HL-60/S4 treated with phorbol 12-myristate 13-acetate at 8.2 ng/mL for 4 days and 3 days (cell line): ENCODE results near the gene MAZ.

ENCODE experiments used
- in situ Hi-C: fragments of 300-500 bp; cut with MboI; formaldehyde crosslinking; loops from 2 replicates; pipeline ENCODE4 v1.15.0; 2022; ENCODE audit warnings: low sequenced_read_pairs

Gene MAZ

DNA sequence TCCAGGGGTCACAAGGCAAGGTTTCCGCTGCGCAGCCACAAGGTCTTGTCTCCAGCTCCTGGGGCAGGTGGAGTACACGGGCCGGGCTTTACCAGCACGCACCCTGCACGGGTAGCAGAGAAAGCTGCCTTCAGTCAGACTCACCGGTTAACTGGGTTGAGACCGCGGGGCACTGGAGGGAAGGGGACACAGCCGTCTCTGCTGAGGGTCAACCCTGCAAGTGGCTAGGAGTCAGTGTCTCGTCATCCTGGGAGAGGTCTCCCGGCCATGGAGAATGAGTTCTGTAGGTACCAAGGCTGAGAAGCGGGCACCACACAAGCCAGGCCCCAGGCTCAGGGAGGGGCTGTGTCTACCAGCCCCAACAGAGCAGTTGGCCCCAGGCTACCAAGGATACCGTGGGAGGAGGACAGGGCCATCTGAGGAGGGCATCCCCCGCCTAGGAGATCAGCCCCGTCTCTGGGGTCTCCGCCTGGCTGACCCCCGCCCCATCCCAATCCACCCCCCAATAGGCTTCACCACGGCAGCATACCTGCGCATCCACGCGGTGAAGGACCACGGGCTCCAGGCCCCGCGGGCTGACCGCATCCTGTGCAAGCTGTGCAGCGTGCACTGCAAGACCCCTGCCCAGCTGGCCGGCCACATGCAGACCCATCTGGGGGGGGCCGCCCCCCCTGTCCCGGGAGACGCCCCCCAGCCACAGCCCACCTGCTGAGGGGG lies 2.9 kb downstream of the MAZ start:
- in situ Hi-C loops, result no loop called here

GRCh38 chr16:29809850-29810698 lies 3.7 kb downstream of the MAZ start:
- in situ Hi-C loops, result no loop called here

DNA sequence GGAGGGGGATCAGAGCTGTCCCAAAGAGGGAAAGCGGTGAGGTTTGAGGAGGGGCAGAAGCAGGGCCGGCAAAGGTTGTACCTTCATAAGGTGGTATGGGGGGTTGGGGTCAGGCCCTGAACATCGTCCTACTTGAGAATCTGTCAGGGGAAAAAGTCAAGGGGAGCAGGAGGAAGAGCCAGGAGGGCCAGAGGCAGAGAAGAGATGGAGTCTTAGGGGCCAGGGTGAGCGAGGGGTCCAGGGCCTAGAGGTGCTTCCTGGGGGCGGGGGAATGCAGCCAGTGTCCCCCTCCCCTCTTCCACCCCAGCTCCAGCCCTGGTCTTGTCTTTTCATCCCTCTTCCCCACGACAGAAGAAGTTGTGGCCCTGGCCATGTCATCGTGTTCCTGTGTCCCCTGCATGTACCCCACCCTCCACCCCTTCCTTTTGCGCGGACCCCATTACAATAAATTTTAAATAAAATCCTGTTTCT lies 4.4 kb downstream of the MAZ start:
- in situ Hi-C loops, result no loop called here

GRCh38 chr16:29811170-29811895 lies 5.0 kb downstream of the MAZ start:
- in situ Hi-C loops, result no loop called here

GRCh38 chr16:29811896-29812665 lies 5.8 kb downstream of the MAZ start, which contains the start of gene PRRT2:
PRRT2 (plus strand) TSS chr16:29812193; CDS start chr16:29813055, 862 bp downstream.
- in situ Hi-C loops, result no loop called here

GRCh38 chr16:29812754-29813643 lies 6.7 kb downstream of the MAZ start:
- in situ Hi-C loops, result no loop called here

DNA sequence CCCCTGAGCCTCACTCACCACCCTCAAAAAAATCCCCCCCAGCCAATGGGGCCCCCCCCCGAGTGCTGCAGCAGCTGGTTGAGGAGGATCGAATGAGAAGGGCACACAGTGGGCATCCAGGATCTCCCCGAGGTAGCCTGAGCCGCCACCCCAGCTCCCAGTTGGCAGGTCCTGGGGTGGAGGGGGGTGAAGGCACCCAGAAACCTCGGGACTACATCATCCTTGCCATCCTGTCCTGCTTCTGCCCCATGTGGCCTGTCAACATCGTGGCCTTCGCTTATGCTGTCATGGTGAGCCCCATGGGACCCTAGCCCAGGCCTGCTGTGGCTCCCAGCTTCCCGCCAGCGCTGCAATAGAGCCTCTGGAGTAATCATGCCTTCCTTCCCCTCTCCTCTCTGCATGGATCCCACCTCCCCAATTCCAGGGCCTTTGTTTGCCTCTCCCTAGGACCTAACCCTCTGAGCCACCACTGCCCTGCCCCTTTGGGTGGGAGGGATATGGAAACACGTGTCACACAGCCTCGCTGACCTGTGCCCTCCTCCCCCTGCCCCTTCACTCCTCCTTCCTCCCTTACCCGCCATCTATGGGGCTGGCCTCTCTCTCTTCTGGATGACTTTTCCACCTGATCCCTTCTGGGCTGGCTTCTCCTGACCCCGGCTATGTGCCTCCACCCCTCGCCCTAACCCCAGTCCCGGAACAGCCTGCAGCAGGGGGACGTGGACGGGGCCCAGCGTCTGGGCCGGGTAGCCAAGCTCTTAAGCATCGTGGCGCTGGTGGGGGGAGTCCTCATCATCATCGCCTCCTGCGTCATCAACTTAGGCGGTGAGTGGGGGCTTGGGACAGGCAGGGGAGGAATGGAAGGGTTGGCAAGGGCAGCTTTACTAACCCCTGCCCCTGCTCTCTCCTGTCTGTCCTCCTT lies 7.6 kb downstream of the MAZ start:
- in situ Hi-C loops, result no loop called here

DNA sequence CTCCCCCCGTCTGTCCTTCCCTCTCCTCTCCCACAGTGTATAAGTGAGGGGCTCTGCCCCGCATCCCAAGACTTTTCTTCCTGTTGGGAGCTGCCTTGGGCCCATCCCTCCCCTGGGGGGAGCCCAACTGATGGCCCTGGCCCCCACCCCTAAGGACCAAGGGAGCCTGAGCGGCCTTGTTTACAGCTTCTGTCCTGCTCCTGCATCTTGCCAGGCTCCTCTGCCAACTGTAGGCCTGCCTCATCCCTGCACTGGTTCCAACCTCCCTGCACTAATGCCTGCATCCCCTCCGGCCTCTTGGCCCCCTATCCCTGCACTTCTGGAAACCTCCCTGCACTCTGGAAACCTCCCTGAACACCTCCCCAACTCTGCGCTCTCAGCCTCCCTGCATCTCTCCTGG lies 8.3 kb downstream of the MAZ start:
- in situ Hi-C loops, result no loop called here

- in situ Hi-C loops, result no loop called here
Measured at GRCh38 chr16:29815032-29815721, 8.8 kb downstream of the MAZ start.

GRCh38 chr16:29815793-29816693 lies 9.7 kb downstream of the MAZ start, which contains the start of gene PAGR1:
PAGR1 (plus strand) TSS chr16:29816152; CDS start chr16:29816526, 374 bp downstream.
- in situ Hi-C loops, result no loop called here

DNA sequence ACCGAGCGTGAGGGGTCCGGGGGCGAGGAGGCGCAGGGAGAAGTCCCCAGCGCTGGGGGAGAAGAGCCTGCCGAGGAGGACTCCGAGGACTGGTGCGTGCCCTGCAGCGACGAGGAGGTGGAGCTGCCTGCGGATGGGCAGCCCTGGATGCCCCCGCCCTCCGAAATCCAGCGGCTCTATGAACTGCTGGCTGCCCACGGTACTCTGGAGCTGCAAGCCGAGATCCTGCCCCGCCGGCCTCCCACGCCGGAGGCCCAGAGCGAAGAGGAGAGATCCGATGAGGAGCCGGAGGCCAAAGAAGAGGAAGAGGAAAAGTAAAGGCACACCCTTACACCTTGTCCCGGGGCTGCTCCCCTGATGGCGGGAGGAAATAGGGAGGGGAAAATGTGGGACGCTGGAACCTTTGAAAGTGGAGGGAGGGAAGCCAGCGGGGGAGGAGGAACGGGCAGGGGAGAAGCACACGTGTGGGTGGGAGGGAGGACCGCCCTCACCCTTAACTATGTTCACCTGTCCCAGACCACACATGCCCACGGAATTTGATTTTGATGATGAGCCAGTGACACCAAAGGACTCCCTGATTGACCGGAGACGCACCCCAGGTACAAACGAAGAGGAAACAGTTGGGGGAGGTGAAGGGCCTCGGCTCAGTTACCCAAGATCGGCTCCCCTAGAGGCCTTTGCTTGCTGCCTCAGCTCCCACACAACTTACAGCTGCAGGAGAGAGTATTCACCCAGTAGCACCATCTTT lies 10.5 kb downstream of the MAZ start:
- in situ Hi-C loops, result no loop called here

DNA sequence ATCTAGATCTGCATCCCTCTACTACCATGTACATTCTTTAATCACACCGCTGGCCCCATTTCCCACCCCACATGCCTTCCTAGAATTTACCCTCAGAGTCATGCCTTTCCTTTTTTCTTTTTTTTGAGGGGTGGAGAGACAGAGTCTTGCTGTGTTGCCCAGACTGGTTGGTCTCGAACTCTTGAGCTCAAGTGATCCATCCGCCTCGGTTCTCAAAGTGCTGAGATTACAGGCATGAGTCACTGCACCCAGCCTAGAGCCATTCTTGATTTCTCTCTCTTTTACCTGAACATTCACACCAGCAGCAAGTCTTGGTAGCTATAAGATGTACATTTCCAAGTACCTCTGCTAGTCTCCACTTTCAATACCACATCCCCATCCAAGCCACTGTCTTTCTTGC lies 11.8 kb downstream of the MAZ start:
- in situ Hi-C loops, result no loop called here

- in situ Hi-C loops, result no loop called here
Measured at GRCh38 chr16:29819506-29819905, 13.2 kb downstream of the MAZ start.

DNA sequence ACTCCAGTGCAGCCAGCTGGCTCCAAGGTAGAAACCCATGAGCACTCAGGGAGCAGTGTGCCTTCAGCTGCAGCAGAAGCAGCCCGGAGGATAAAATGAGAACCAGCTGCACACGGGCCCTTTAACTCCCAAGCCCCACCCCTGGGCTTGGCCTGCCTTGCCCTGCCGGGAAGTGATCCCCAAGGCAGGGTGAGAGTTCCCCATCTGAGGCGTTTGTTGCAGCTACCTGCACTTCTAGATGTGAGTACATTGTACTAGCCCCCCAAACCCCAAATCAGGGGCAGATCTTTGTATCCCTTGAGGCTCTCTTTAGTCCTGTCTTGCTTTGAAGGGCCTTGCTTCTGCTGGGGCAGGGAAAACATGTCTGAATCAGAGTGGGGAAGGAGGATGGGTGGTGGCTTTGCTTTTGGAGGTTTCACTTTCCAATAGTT lies 14.0 kb downstream of the MAZ start, which contains the start of gene MVP:
Gene MVP (plus strand): TSS at position 192 of the 431 bp plus-strand sequence. CDS start 10,088 bp downstream, outside the sequence.
- in situ Hi-C loops, result no loop called here

GRCh38 chr16:29820730-29821642 lies 14.7 kb downstream of the MAZ start:
- in situ Hi-C loops, result no loop called here
